Stimulated activated CD4-positive, alpha-beta T cell treated with anti-CD3 and anti-CD28 coated beads, TNF-alpha, amount 100 ng/mL, for 1 hour (primary cell): Measurements from ENCODE around the gene FAM216B.
"Not testable (repeated sequence)": the region's sequence is repeated elsewhere in the genome, so short reads cannot be mapped to it uniquely, and the experiment has no call there.

Source experiments
- DNase-seq, 3 donors: peaks; one replicate each; pipeline ENCODE4 v3.0.0-alpha.2; 2020; ENCODE audit warnings: low read depth in 3 of 3, low spot score in 1 of 3

Gene FAM216B

GRCh38 chr13:42777467-42777866 lies 3.9 kb upstream of the FAM216B start:
- DNase-seq: no peak

DNA sequence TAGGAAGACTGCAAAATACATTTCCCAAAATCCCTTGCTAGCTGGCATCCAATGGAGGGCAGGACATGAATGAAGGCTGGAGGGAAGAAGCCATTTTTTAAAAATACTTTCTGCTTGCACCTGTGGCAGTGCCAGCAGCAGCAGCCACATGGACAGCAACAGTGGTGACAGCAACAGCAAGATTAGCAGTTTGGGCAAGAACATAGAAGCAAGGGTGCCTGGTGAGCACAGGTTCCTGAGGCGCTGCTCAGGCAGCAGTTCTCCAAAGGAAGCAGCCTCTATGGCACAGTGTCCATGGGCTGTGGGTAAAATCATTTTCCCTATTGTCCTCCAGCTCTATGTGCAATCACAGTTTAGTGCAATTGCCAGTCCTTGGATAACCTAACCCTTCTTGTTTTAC lies 1.3 kb upstream of the FAM216B start:
- DNase-seq: no peak

GRCh38 chr13:42786715-42787114 lies 5.3 kb downstream of the FAM216B start:
- no peak for DNase-seq

DNA sequence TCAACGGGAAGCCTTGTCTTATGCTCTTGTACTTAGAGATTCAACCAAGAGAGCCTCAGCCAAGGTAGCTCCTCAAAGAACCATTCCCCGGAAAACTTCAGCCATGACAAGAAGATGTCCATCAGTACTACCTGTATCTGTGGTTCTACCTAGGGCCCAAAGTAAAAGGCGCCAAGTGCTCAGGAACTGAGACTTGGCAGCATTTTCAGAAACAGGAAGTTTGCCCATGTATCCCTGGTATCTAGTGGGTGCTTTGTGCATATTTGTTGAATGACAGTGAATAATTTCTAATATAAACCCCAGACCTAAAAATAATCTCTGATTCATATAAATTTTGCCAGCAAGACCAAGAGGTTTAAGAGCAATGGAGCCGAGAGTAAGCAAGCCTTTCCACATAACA lies 7.2 kb downstream of the FAM216B start:
- no peak for DNase-seq

- DNase-seq: no peak
Observed at GRCh38 chr13:42792154-42792553, 10.8 kb downstream of the FAM216B start.

- DNase-seq: no peak
Observed at GRCh38 chr13:42794577-42795275, 13.3 kb downstream of the FAM216B start.

- DNase-seq: no peak
Observed at GRCh38 chr13:42795666-42796065, 14.3 kb downstream of the FAM216B start.

DNA sequence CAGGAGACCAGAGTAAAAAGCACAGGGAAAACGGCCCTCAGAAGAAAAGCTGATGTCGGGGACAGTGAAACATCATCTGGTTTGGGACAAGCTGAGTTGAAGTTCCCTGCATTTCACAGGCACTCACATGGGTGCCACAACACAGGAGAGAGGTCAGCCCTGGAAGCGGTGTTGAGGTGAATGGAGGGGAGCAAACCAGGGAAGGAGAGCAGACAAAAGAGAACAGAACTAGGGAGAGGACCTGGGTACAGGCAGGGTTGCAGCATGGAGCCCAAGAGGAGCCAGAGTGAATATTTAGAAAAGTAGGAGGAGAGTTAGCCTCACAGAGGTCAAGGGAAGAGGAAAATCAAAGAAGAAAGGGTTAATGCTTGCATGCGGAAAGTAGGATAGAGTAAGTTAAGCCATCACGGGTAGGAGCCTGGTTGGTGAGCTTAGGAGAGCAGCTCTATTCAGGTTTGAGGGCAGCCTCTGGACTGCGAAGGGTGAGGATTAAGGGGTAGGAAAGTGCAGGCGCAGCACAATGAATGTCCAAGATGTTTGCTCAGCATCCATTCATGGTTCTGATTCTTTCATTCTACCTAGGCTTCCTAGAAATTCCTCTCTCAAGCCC lies 15.5 kb downstream of the FAM216B start:
- no peak for DNase-seq

DNA sequence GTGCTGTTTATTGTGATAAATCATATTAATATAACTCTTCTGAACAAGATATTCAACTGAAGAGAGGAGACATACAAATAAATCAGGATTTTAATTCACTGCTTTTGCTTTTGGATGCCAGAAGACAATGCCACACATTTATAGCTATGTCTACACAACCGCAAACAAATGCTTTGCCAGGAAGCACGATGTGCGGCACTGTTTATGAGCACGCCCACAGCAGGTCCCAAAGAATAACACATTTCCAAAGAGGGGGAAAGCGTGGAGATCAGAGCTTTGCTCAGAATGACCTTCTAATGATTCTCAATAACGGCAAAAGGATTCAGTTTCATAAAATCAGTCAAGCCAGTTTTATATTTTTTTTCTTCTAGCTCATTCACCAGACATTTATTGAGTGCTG lies 16.7 kb downstream of the FAM216B start:
- DNase-seq: no peak

DNA sequence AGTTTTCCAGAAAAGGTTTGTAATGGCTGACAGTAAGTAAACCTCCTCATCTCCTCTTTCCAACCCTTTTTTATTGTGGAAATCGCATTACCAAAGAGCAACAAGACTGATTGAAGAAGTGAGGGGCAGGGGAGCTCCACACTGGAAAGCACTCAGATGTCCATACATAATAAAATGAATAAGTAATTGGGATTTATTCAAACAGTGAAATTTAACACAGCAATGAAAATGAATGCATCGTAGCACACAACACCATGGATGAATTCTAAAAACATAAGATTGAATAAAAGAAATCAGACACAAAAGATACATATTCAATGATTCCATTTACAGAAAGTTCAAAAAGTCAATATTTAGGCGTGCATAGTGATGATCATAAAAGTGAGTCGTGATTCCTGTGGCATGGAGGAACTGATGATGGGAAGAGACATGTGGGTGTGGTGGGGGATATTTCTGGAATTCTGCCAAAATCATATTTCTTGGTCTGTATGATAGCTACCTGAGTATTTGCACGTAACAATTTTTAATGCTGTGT lies 18.8 kb downstream of the FAM216B start:
- no peak for DNase-seq

GRCh38 chr13:42803563-42804204 lies 22.3 kb downstream of the FAM216B start:
- DNase-seq: no peak

GRCh38 chr13:42804244-42804874 lies 23.0 kb downstream of the FAM216B start:
- no peak for DNase-seq

- no peak for DNase-seq
Observed at GRCh38 chr13:42807241-42807640, 25.9 kb downstream of the FAM216B start.

DNA sequence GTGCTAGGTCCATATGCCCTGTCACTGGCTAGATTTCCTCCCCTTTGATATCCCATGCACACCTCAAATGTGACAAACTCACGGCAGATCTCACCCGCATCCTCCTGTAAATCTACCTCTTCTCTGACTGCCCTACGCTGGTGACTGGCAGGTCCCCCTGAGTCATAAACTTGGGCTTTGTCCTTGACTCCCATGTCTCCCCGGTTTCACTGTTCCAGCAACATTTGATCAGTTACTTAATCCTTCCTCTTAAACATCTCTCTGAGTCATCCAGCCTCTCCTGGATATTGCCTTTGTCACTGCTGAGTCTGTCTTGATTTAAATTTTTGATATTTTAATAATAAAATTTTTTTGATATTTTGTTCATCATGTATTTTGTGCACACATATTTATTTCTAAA lies 26.5 kb downstream of the FAM216B start:
- no peak for DNase-seq

DNA sequence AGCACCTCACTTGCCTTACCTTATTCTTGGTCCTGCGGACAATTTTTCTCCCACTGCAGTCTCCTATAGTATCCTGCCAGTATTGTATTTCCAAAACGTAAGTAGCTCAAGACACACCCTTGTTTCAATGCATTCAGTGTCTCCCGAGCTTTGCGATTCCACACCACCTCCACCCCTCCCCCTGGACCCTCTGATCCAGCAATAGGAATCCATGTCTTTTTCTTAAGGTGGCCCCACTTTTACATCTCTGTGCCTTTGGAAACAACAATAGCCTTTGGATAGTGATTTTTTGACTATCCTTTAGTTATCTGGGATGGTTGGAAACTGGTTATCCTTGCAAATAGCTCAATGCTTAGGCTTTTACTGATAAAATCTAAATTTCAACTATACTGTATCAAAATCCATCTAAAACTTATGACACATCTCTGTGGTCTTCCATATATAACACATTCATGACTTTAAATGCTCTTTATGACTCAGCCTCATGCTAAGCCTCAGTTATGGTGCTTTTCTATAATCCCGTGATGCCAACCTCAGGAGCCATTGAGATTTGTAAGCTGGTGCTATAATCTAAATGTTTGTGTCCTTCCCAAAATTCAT lies 27.1 kb downstream of the FAM216B start:
- DNase-seq: no peak

GRCh38 chr13:42812316-42812715 lies 30.9 kb downstream of the FAM216B start:
- no peak for DNase-seq

DNA sequence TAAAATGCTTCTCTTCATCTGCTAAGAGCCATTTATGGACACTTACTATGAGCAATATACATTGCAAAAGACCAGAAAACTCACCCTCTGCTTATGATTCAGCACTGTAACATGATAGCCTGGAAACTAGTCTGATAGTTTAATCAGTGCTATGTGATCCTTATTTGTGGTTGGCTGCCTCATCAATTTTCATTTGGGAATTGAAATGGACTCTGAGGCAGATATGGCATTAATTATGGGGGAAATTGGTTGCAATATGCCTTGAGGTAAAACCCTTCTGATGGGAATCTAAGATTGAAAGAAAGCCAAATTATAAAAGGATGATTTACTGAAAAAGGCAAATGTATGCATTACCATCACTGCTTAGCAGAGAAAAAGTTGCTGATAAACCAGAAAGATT lies 33.5 kb downstream of the FAM216B start:
- no peak for DNase-seq

- DNase-seq: no peak
Observed at GRCh38 chr13:42815681-42816080, 34.3 kb downstream of the FAM216B start.

DNA sequence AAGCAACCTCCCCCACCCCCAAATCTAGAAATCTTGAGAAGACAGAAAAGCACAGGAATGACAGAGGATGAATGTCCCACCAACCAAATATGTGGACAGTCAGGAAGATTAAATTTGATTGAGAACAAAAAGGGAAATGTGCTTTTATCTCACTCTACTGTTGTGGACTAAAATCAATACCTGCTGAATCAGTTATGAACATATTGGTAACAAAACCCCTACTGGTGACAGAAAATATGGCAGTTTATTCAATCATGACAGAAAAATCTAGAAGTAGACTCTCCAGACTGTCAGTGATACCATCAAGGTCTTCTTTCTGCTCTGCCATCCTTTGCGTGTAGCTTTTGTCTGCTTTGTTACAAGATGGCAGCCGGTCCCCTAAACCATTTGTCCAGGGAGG lies 35.2 kb downstream of the FAM216B start:
- DNase-seq: no peak

- not testable (repeated sequence) for DNase-seq
Observed at GRCh38 chr13:42819687-42820086, 38.3 kb downstream of the FAM216B start.

DNA sequence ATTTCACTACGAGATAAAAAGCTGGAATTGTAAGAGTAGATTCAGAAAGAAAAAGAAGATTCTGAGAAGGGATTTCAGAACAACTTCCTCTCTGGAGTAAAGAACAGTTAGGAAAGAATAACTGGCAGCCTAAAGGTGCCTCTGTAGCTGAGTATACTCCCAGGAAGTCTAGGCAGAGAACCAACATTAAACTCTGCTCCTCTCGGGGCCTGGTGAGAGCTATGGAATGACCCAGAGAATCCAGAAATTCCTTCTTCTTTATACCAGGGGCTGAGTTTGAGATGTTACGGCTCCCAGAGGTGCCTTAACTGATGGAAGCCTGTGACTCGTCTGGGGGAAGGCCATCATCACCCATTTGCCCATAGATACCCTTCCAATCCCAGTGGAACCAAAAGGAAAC lies 39.1 kb downstream of the FAM216B start:
- DNase-seq: no peak
